Naive thymus-derived CD4-positive, alpha-beta T cell (primary cell): Measurements from ENCODE around the gene GALNT7. TPM values are rescaled to one million over a fixed set of nuclear protein-coding genes. Genes with fewer than 3 reads are reported as not detected.
A peak's percentile ranks its signal among the peaks of the same experiment; 100 is the strongest.

ENCODE experiments used
- ATAC-seq: fragments of 150-1000 bp; cut with Tn5 transposase; 2 replicates; pipeline ENCODE4 v1.10.0; 2021; ENCODE audit warnings: mild to moderate bottlenecking, moderate library complexity
- CTCF ChIA-PET: fragments of 350-600 bp; sonication (Branson Sonifier 250); formaldehyde crosslinking; loops from one replicate; lab custom pipeline; 2021; ENCODE audit warnings: antibody characterized with exemption; lab: Charles Lee
- POLR2A ChIA-PET: fragments of 350-600 bp; sonication (Branson Sonifier 250); formaldehyde crosslinking; loops from one replicate; lab custom pipeline; 2021; ENCODE audit warnings: antibody characterized with exemption, inconsistent platforms; lab: Charles Lee
- DNase-seq, 9 donors: peaks; one replicate each; pipeline versions ENCODE4 v3.0.0 to v3.0.0-alpha.2; 2020 to 2022; ENCODE audit warnings: mixed read lengths in 1 of 9
- H3K27ac ChIP-seq: one replicate; pipeline ENCODE4 v1.7.0; 2013; ENCODE audit warnings: mild to moderate bottlenecking, low read depth, low read length, moderate library complexity
- H3K27me3 ChIP-seq, 2 donors: one replicate each; pipeline ENCODE4 v1.7.0; 2013; ENCODE audit warnings: low read length in 2 of 2, mild to moderate bottlenecking in 2 of 2, moderate library complexity in 2 of 2; ENCODE audit not compliant: control insufficient read depth in 2 of 2, insufficient read depth in 2 of 2
- H3K36me3 ChIP-seq, 3 experiments: 1 replicate in 2 of 3; 2 replicates in 1 of 3; pipeline ENCODE4 v1.7.0; 2013; ENCODE audit warnings: low read length in 3 of 3, mild to moderate bottlenecking in 3 of 3, moderate library complexity in 1 of 3; ENCODE audit not compliant: insufficient read depth in 3 of 3, control insufficient read depth in 2 of 3
- H3K4me1 ChIP-seq, 2 donors: one replicate each; pipeline ENCODE4 v1.7.0; 2013; ENCODE audit warnings: low read length in 2 of 2, mild to moderate bottlenecking in 2 of 2, moderate library complexity in 1 of 2; ENCODE audit not compliant: control insufficient read depth in 2 of 2, insufficient read depth in 2 of 2
- H3K4me3 ChIP-seq: 2 replicates; pipeline ENCODE4 v1.7.0; 2013; ENCODE audit warnings: mild to moderate bottlenecking, low read length
- H3K9me3 ChIP-seq, 3 experiments: 1 replicate in 2 of 3; 2 replicates in 1 of 3; pipeline ENCODE4 v1.7.0; 2013; ENCODE audit warnings: low read length in 3 of 3; ENCODE audit not compliant: control insufficient read depth in 2 of 3
- H3K27ac Mint-ChIP-seq, 9 donors: one replicate each; pipeline ENCODE4 v1.8.0; 2020 to 2022; ENCODE audit warnings: mixed read lengths in 9 of 9, mild to moderate bottlenecking in 8 of 9, moderate library complexity in 5 of 9, inconsistent platforms in 2 of 9
- H3K27me3 Mint-ChIP-seq, 5 donors: one replicate each; pipeline ENCODE4 v1.8.0; 2021 to 2022; ENCODE audit warnings: mixed read lengths in 5 of 5, mild to moderate bottlenecking in 1 of 5
- H3K36me3 Mint-ChIP-seq, 5 donors: one replicate each; pipeline ENCODE4 v1.8.0; 2020 to 2022; ENCODE audit warnings: mixed read lengths in 5 of 5, mild to moderate bottlenecking in 3 of 5, inconsistent platforms in 1 of 5
- H3K4me1 Mint-ChIP-seq, 7 donors: one replicate each; pipeline ENCODE4 v1.8.0; 2020 to 2022; ENCODE audit warnings: mixed read lengths in 7 of 7, mild to moderate bottlenecking in 3 of 7, inconsistent platforms in 1 of 7
- H3K4me3 Mint-ChIP-seq, 10 donors: one replicate each; pipeline ENCODE4 v1.8.0; 2020 to 2022; ENCODE audit warnings: mild to moderate bottlenecking in 10 of 10, mixed read lengths in 10 of 10, moderate library complexity in 6 of 10, inconsistent platforms in 2 of 10
- H3K9me3 Mint-ChIP-seq, 11 donors: one replicate each; pipeline ENCODE4 v1.8.0; 2020 to 2022; ENCODE audit warnings: mixed read lengths in 11 of 11, mild to moderate bottlenecking in 4 of 11, inconsistent platforms in 1 of 11, moderate library complexity in 1 of 11
- intact Hi-C, 2 donors: fragments of 100-400 bp; cut with micrococcal nuclease; formaldehyde crosslinking; loops; one replicate each; pipeline ENCODE4 v1.15.1; 2023
- polyA plus RNA-seq, 2 donors: library from polyadenylated mRNA; unstranded; fragments of 300-500 nt; fragmentation: Illumina TruSeq; gene quantifications; one replicate each; pipeline ENCODE4 v1.2.3, GENCODE V29; 2021
- total RNA-seq, 6 experiments: library from RNA in 5 of 6; stranded (reverse) in 5 of 6; gene quantifications; 1 replicate in 5 of 6; 2 replicates in 1 of 6; pipeline ENCODE4 v1.2.3 and lab custom pipeline; 2021 to 2026

GALNT7 gene
- total and polyA plus RNA-seq, 7 experiments from 2014 or later = 8.3 to 24.1 (median 16.8) TPM

GRCh38 chr4:173357939-173358338 lies 189.3 kb downstream of the GALNT7 start:
- Mint-ChIP-seq H3K4me3 (no peak overlapping the region), H3K27ac (no peak overlapping the region), H3K4me1 (peaks cover 0 to 9% (median 0%) of the 10 kb centered on the region in 7 donors), H3K9me3 (peaks cover 0 to 2% (median 0%) of the 10 kb centered on the region in 11 donors), H3K36me3 (peaks cover 0 to 4% (median 0%) of the 10 kb centered on the region in 5 donors), H3K27me3 (peaks cover 0 to 18% (median 7%) of the 10 kb centered on the region in 5 donors)
- ChIA-PET CTCF (no interaction called here), POLR2A (no interaction called here)
- Histone ChIP-seq H3K27me3 (no peaks in the 10 kb centered on the region), H3K4me1 (no peaks in the 10 kb centered on the region), H3K27ac (no peak overlapping the region), H3K9me3 (no peaks in the 10 kb centered on the region), H3K36me3 (no peaks in the 10 kb centered on the region), H3K4me3 (no peak overlapping the region)
- DNase-seq = no peak
- intact Hi-C loops = no loop called here
- no peak for ATAC-seq

- Mint-ChIP-seq H3K27me3 (peaks cover 0 to 8% (median 6%) of the 10 kb centered on the region in 5 donors), H3K4me3 (no peak overlapping the region), H3K4me1 (peaks cover 0 to 17% (median 6%) of the 10 kb centered on the region in 7 donors), H3K9me3 (peaks cover 0 to 2% (median 0%) of the 10 kb centered on the region in 11 donors), H3K27ac (no peak overlapping the region), H3K36me3 (peaks cover 0 to 15% (median 0%) of the 10 kb centered on the region in 5 donors)
- H3K27me3 ChIP-seq = no peaks in the 10 kb centered on the region
- H3K4me1 ChIP-seq = no peaks in the 10 kb centered on the region
- DNase-seq (no peak), ATAC-seq (no peak)
- H3K9me3 ChIP-seq = no peaks in the 10 kb centered on the region
- ChIA-PET POLR2A (interaction anchor here (1.0 kb wide), 1 partner anchor 27 kb away, joined by 4 read pairs; the partner anchor contains the start of gene HMGB2), CTCF (interaction anchor here (0.7 kb wide), 1 partner anchor 60 kb away, joined by 3 read pairs; no protein-coding TSS in a partner anchor)
- no peak overlapping the region for H3K27ac ChIP-seq
- no peak overlapping the region for H3K4me3 ChIP-seq
- intact Hi-C loops = loop anchor here (1.0 kb wide), 2 partner anchors 41 to 347 kb away; no protein-coding TSS in a partner anchor
- no peaks in the 10 kb centered on the region for H3K36me3 ChIP-seq
These were observed 192.1 kb downstream of the GALNT7 start for GRCh38 chr4:173360587-173361221.

GRCh38 chr4:173362666-173363065 lies 194.1 kb downstream of the GALNT7 start:
- DNase-seq = no peak
- Mint-ChIP-seq H3K9me3 (peaks cover 0 to 2% (median 0%) of the 10 kb centered on the region in 11 donors), H3K27me3 (peaks cover 0 to 8% (median 6%) of the 10 kb centered on the region in 5 donors), H3K4me3 (no peak overlapping the region), H3K27ac (no peak overlapping the region), H3K36me3 (peaks cover 0 to 19% (median 0%) of the 10 kb centered on the region in 5 donors), H3K4me1 (peaks cover 0 to 34% (median 7%) of the 10 kb centered on the region in 7 donors)
- ATAC-seq = no peak
- H3K36me3 ChIP-seq = peaks cover 0 to 3% (median 0%) of the 10 kb centered on the region in 3 experiments
- H3K4me1 ChIP-seq = peaks cover 0 to 7% of the 10 kb centered on the region in 2 donors
- H3K27me3 ChIP-seq = no peaks in the 10 kb centered on the region
- intact Hi-C loops = no loop called here
- H3K4me3 ChIP-seq = no peak overlapping the region
- no peaks in the 10 kb centered on the region for H3K9me3 ChIP-seq
- no peak overlapping the region for H3K27ac ChIP-seq
- CTCF ChIA-PET = interaction anchor here (0.6 kb wide), 1 partner anchor 335 kb away, joined by 3 read pairs; no protein-coding TSS in a partner anchor
- POLR2A ChIA-PET = no interaction called here

- intact Hi-C loops = no loop called here
- Histone ChIP-seq H3K36me3 (peaks cover 0 to 3% (median 0%) of the 10 kb centered on the region in 3 experiments), H3K27ac (no peak overlapping the region), H3K4me1 (peaks cover 0 to 15% of the 10 kb centered on the region in 2 donors), H3K4me3 (no peak overlapping the region), H3K27me3 (no peaks in the 10 kb centered on the region), H3K9me3 (no peaks in the 10 kb centered on the region)
- CTCF ChIA-PET = no interaction called here
- peaks cover 7 to 39% (median 14%) of the 10 kb centered on the region in 7 donors for H3K4me1 Mint-ChIP-seq
- H3K27ac Mint-ChIP-seq = peak overlapping the region in 1 of 9 donors; percentile 67
- H3K4me3 Mint-ChIP-seq = peak overlapping the region in 1 of 10 donors; percentile 39
- peaks cover 0 to 6% (median 0%) of the 10 kb centered on the region in 5 donors for H3K27me3 Mint-ChIP-seq
- POLR2A ChIA-PET = interaction anchor here (0.6 to 1.2 kb wide), 2 partner anchors 31 to 63 kb away, joined by 3 to 4 read pairs; no protein-coding TSS in a partner anchor
- DNase-seq (no peak), ATAC-seq (no peak)
- H3K9me3 Mint-ChIP-seq = no peaks in the 10 kb centered on the region
- peaks cover 0 to 17% (median 0%) of the 10 kb centered on the region in 5 donors for H3K36me3 Mint-ChIP-seq
These were observed 196.9 kb downstream of the GALNT7 start for GRCh38 chr4:173365359-173365996.

GRCh38 chr4:173367285-173367684 lies 198.7 kb downstream of the GALNT7 start:
- POLR2A ChIA-PET = interaction anchor here (9.4 kb wide), 1 partner anchor 34 kb away, joined by 209 read pairs; the partner anchor contains the start of gene HMGB2
- Histone ChIP-seq H3K4me3 (no peak overlapping the region), H3K36me3 (peaks cover 0 to 3% (median 0%) of the 10 kb centered on the region in 3 experiments), H3K4me1 (peaks cover 5 to 15% of the 10 kb centered on the region in 2 donors), H3K9me3 (no peaks in the 10 kb centered on the region), H3K27me3 (no peaks in the 10 kb centered on the region), H3K27ac (no peak overlapping the region)
- Mint-ChIP-seq H3K27ac (peak overlapping the region in 1 of 9 donors; percentile 81), H3K36me3 (peaks cover 0 to 15% (median 0%) of the 10 kb centered on the region in 5 donors), H3K9me3 (no peaks in the 10 kb centered on the region), H3K4me3 (peak overlapping the region in 1 of 10 donors; percentile 100), H3K27me3 (peaks cover 0 to 7% (median 6%) of the 10 kb centered on the region in 5 donors), H3K4me1 (peaks cover 14 to 37% (median 19%) of the 10 kb centered on the region in 7 donors)
- intact Hi-C loops = loop anchor here in 1 of 2 donors (2.0 kb wide), 1 partner anchor 14 kb away; no protein-coding TSS in a partner anchor
- DNase-seq (no peak), ATAC-seq (no peak)
- CTCF ChIA-PET = interaction anchor here (0.7 to 2.5 kb wide), 2 partner anchors 49 to 53 kb away, joined by 3 to 10 read pairs; no protein-coding TSS in a partner anchor

GRCh38 chr4:173367946-173368345 lies 199.3 kb downstream of the GALNT7 start:
- CTCF ChIA-PET = interaction anchor here (2.5 kb wide), 1 partner anchor 49 kb away, joined by 10 read pairs; no protein-coding TSS in a partner anchor
- Histone ChIP-seq H3K4me3 (no peak overlapping the region), H3K4me1 (peaks cover 5 to 17% of the 10 kb centered on the region in 2 donors), H3K27me3 (peaks cover 0 to 6% of the 10 kb centered on the region in 2 donors), H3K36me3 (peaks cover 0 to 3% (median 0%) of the 10 kb centered on the region in 3 experiments), H3K9me3 (no peaks in the 10 kb centered on the region), H3K27ac (no peak overlapping the region)
- peaks cover 0 to 12% (median 9%) of the 10 kb centered on the region in 5 donors for H3K27me3 Mint-ChIP-seq
- peak overlapping the region in 1 of 10 donors; percentile 100 for H3K4me3 Mint-ChIP-seq
- ATAC-seq = no peak
- peaks cover 14 to 41% (median 19%) of the 10 kb centered on the region in 7 donors for H3K4me1 Mint-ChIP-seq
- intact Hi-C loops = loop anchor here in 1 of 2 donors (2.0 kb wide), 2 partner anchors 15 to 117 kb away; no protein-coding TSS in a partner anchor
- H3K36me3 Mint-ChIP-seq = peaks cover 0 to 15% (median 0%) of the 10 kb centered on the region in 5 donors
- no peak for DNase-seq
- POLR2A ChIA-PET = interaction anchor here (9.4 kb wide), 1 partner anchor 35 kb away, joined by 209 read pairs; the partner anchor contains the start of gene HMGB2
- H3K27ac Mint-ChIP-seq = peak overlapping the region in 1 of 9 donors; percentile 73
- no peaks in the 10 kb centered on the region for H3K9me3 Mint-ChIP-seq
